Eye (tissue), 1 donor: ENCODE results near the gene HS3ST5.
"Not testable (repeated sequence)": the region's sequence is repeated elsewhere in the genome, so short reads cannot be mapped to it uniquely, and the experiment has no call there.

Experiments used
- DNase-seq: peaks from one replicate; pipeline ENCODE4 v3.0.0-alpha.2; 2015

Gene HS3ST5

GRCh38 chr6:114334237-114334636 is 8.6 kb downstream of the HS3ST5 start:
- no peak for DNase-seq

- no peak for DNase-seq
These were observed 15.7 kb downstream of the HS3ST5 start for GRCh38 chr6:114327074-114327473.

- no peak for DNase-seq
These were observed 19.0 kb downstream of the HS3ST5 start for GRCh38 chr6:114323784-114324183.

GRCh38 chr6:114319749-114320148 is 23.1 kb downstream of the HS3ST5 start:
- DNase-seq = no peak

- peak; percentile 38 for DNase-seq
These were observed 26.8 kb downstream of the HS3ST5 start for GRCh38 chr6:114315831-114316595.

- not testable (repeated sequence) for DNase-seq
These were observed 29.0 kb downstream of the HS3ST5 start for GRCh38 chr6:114313816-114314215.

- DNase-seq = no peak
These were observed 29.9 kb downstream of the HS3ST5 start for GRCh38 chr6:114312931-114313330.

- no peak for DNase-seq
These were observed 32.8 kb downstream of the HS3ST5 start for GRCh38 chr6:114310053-114310452.

- peak; percentile 60 for DNase-seq
These were observed 38.4 kb downstream of the HS3ST5 start for GRCh38 chr6:114304304-114304887.

- DNase-seq = no peak
These were observed 41.1 kb downstream of the HS3ST5 start for GRCh38 chr6:114301596-114302219.

GRCh38 chr6:114297135-114297534 is 45.7 kb downstream of the HS3ST5 start:
- DNase-seq = no peak

- DNase-seq = no peak
These were observed 50.4 kb downstream of the HS3ST5 start for GRCh38 chr6:114292431-114292830.

GRCh38 chr6:114291428-114291827 is 51.4 kb downstream of the HS3ST5 start:
- DNase-seq = no peak

- no peak for DNase-seq
These were observed 52.0 kb downstream of the HS3ST5 start for GRCh38 chr6:114290864-114291263.

- DNase-seq = no peak
These were observed 53.9 kb downstream of the HS3ST5 start for GRCh38 chr6:114288701-114289495.

- DNase-seq = no peak
These were observed 55.4 kb downstream of the HS3ST5 start for GRCh38 chr6:114287461-114287860.

GRCh38 chr6:114286211-114286610 is 56.6 kb downstream of the HS3ST5 start:
- no peak for DNase-seq

- DNase-seq = no peak
These were observed 58.5 kb downstream of the HS3ST5 start for GRCh38 chr6:114284281-114284680.

GRCh38 chr6:114282292-114282691 is 60.5 kb downstream of the HS3ST5 start:
- DNase-seq = peak; percentile 38

GRCh38 chr6:114281496-114281895 is 61.3 kb downstream of the HS3ST5 start:
- DNase-seq = peak; percentile 20

GRCh38 chr6:114280239-114280982 is 62.4 kb downstream of the HS3ST5 start:
- no peak for DNase-seq

- no peak for DNase-seq
These were observed 65.6 kb downstream of the HS3ST5 start for GRCh38 chr6:114277220-114277619.

- no peak for DNase-seq
These were observed 66.0 kb downstream of the HS3ST5 start for GRCh38 chr6:114276783-114277182.
